OCI-LY3 (cell line): Measurements from ENCODE around the gene BRSK2.
"Not testable (repeated sequence)": the region's sequence is repeated elsewhere in the genome, so short reads cannot be mapped to it uniquely, and the experiment has no call there.

Experiments used
- H2AFZ ChIP-seq: fragments of 200-600, 300-600 bp; shearing (Covaris generic); 2 replicates; pipeline ENCODE4 v1.6.0; 2014; ENCODE audit warnings: antibody characterized with exemption, low read depth, low read length
- H3K27ac ChIP-seq: fragments of 200-600, 300-600 bp; sonication (generic); 2 replicates; pipeline ENCODE4 v1.5.1; 2014; ENCODE audit warnings: mild to moderate bottlenecking, low read length, moderate library complexity, mixed read lengths
- H3K27me3 ChIP-seq: fragments of 200-600, 300-600 bp; sonication (generic); 2 replicates; pipeline ENCODE4 v1.6.1; 2014; ENCODE audit warnings: low read depth, low read length, mixed read lengths
- H3K36me3 ChIP-seq: fragments of 200-600, 300-600 bp; sonication (generic); replicated peaks from 2 replicates; pipeline ENCODE3; 2014; ENCODE audit warnings: low read depth, low read length, mixed read lengths
- H3K4me1 ChIP-seq: fragments of 300-600, 200-600 bp; sonication (generic); 2 replicates; pipeline ENCODE4 v1.6.1; 2014; ENCODE audit warnings: low read length, mixed read lengths
- H3K4me2 ChIP-seq: fragments of 200-600, 300-600 bp; sonication (generic); 2 replicates; pipeline ENCODE4 v1.6.1; 2014; ENCODE audit warnings: low read length, mixed read lengths
- H3K4me3 ChIP-seq: fragments of 300-600, 200-600 bp; sonication (generic); 2 replicates; pipeline ENCODE4 v1.5.1; 2014; ENCODE audit warnings: antibody characterized with exemption, mild to moderate bottlenecking, low read length, moderate library complexity
- H3K79me2 ChIP-seq: fragments of 300-600, 200-600 bp; shearing (Covaris generic); 2 replicates; pipeline ENCODE4 v1.6.1; 2014; ENCODE audit warnings: mild to moderate bottlenecking, low read length, mixed read lengths
- H3K9ac ChIP-seq: fragments of 300-600, 200-600 bp; shearing (Covaris generic); 2 replicates; pipeline ENCODE4 v1.6.0; 2014; ENCODE audit warnings: mild to moderate bottlenecking, low read length, moderate library complexity
- H3K9me3 ChIP-seq: fragments of 200-600, 300-600 bp; shearing (Covaris generic); 2 replicates; pipeline ENCODE4 v1.6.1; 2014; ENCODE audit warnings: low read length, mixed read lengths; ENCODE audit not compliant: insufficient read depth
- H4K20me1 ChIP-seq: fragments of 200-600, 300-600 bp; sonication (generic); 2 replicates; pipeline ENCODE4 v1.6.1; 2016; ENCODE audit warnings: low read length, mixed read lengths; ENCODE audit not compliant: insufficient read depth
- CTCF ChIP-seq: fragments of 200-600, 300-600 bp; sonication (generic); IDR thresholded peaks from 2 replicates; pipeline ENCODE4 v1.5.1; 2014; ENCODE audit warnings: antibody characterized with exemption, low read length, low read depth
- EZH2phosphoT487 ChIP-seq: fragments of 200-600 bp; shearing (Covaris generic); IDR thresholded peaks from 2 replicates; pipeline ENCODE4 v1.6.1; 2018; ENCODE audit warnings: antibody characterized with exemption, mixed run types, low read depth

The BRSK2 gene

GRCh38 chr11:1412377-1413095 lies 22.8 kb downstream of the BRSK2 start:
- TF ChIP-seq CTCF (no peak), EZH2phosphoT487 (no peak)
- H3K4me3 ChIP-seq: no peak overlapping the region

GRCh38 chr11:1414650-1415049 lies 24.9 kb downstream of the BRSK2 start:
- H3K27ac ChIP-seq: no peak overlapping the region
- H3K36me3 ChIP-seq: no peaks in the 10 kb centered on the region
- H2AFZ ChIP-seq: no peak overlapping the region
- no peaks in the 10 kb centered on the region for H3K27me3 ChIP-seq
- no peak overlapping the region for H3K4me3 ChIP-seq
- H3K9me3 ChIP-seq: peaks cover 7% of the 10 kb centered on the region; the same call in 1 of the 2 replicates
- no peak overlapping the region for H3K4me2 ChIP-seq
- TF ChIP-seq CTCF: no peak
- no peak for TF ChIP-seq EZH2phosphoT487
- H3K4me1 ChIP-seq: no peaks in the 10 kb centered on the region
- H4K20me1 ChIP-seq: no peaks in the 10 kb centered on the region
- no peak overlapping the region for H3K9ac ChIP-seq
- H3K79me2 ChIP-seq: no peaks in the 10 kb centered on the region

More at GRCh38 chr11:1412377-1413095, 22.8 kb downstream of the BRSK2 start:
- H3K27me3 ChIP-seq: no peaks in the 10 kb centered on the region
- no peaks in the 10 kb centered on the region for H4K20me1 ChIP-seq
- H3K9me3 ChIP-seq: peaks cover 3% of the 10 kb centered on the region; the same call in 1 of the 2 replicates
- no peak overlapping the region for H3K27ac ChIP-seq
- H3K4me2 ChIP-seq: no peak overlapping the region
- H3K36me3 ChIP-seq: no peaks in the 10 kb centered on the region
- H3K9ac ChIP-seq: no peak overlapping the region
- no peaks in the 10 kb centered on the region for H3K79me2 ChIP-seq
- H3K4me1 ChIP-seq: no peaks in the 10 kb centered on the region
- H2AFZ ChIP-seq: no peak overlapping the region

- no peaks in the 10 kb centered on the region for H4K20me1 ChIP-seq
- H3K79me2 ChIP-seq: no peaks in the 10 kb centered on the region
- H2AFZ ChIP-seq: no peak overlapping the region
- TF ChIP-seq EZH2phosphoT487 (no peak), CTCF (no peak)
- peaks cover 7% of the 10 kb centered on the region; the same call in 1 of the 2 replicates for H3K9me3 ChIP-seq
- H3K4me2 ChIP-seq: no peak overlapping the region
- no peaks in the 10 kb centered on the region for H3K4me1 ChIP-seq
- no peak overlapping the region for H3K4me3 ChIP-seq
- no peak overlapping the region for H3K9ac ChIP-seq
- no peaks in the 10 kb centered on the region for H3K27me3 ChIP-seq
- no peak overlapping the region for H3K27ac ChIP-seq
- no peaks in the 10 kb centered on the region for H3K36me3 ChIP-seq
Measured at GRCh38 chr11:1415631-1416030, 25.9 kb downstream of the BRSK2 start.

GRCh38 chr11:1418192-1418795 lies 28.6 kb downstream of the BRSK2 start:
- not testable (repeated sequence) for H3K4me3 ChIP-seq, H2AFZ ChIP-seq, H3K27me3 ChIP-seq, H4K20me1 ChIP-seq, H3K9me3 ChIP-seq, H3K36me3 ChIP-seq, H3K79me2 ChIP-seq, H3K9ac ChIP-seq, H3K27ac ChIP-seq, H3K4me1 ChIP-seq, H3K4me2 ChIP-seq
